BJ (cell line): ENCODE results near the gene PPAN. TPM values are rescaled to one million over a fixed set of nuclear protein-coding genes. Genes with fewer than 3 reads are reported as not detected.

Source experiments
- CTCF ChIA-PET: fragments of 350-600 bp; formaldehyde crosslinking; extraction: SDS; loops from one replicate; lab custom pipeline; 2021; ENCODE audit warnings: antibody characterized with exemption, inconsistent platforms; lab: Yijun Ruan, JAX
- POLR2A ChIA-PET: fragments of 300-600 bp; sonication (Branson Sonifier 250); formaldehyde crosslinking; extraction: SDS; loops from one replicate; lab custom pipeline; 2021; ENCODE audit warnings: antibody characterized with exemption; lab: Charles Lee
- DNase-seq: peaks from one replicate; pipeline ENCODE4 v3.0.0-alpha.2; 2011; ENCODE audit warnings: low read depth
- H3K27me3 ChIP-seq: 2 replicates; pipeline ENCODE4 v1.6.0; 2011; ENCODE audit warnings: low read length; ENCODE audit not compliant: control insufficient read depth, insufficient read depth
- H3K36me3 ChIP-seq: 2 replicates; pipeline ENCODE4 v1.5.1; 2011; ENCODE audit warnings: low read length; ENCODE audit not compliant: control insufficient read depth, insufficient read depth
- H3K4me3 ChIP-seq: 2 replicates; pipeline ENCODE4 v1.5.1; 2011; ENCODE audit warnings: low read depth, mild to moderate bottlenecking, control low read depth, low read length
- polyA plus RNA-seq: library from polyadenylated mRNA; depleted of rRNA; stranded (reverse); fragments of >200 nt; gene quantifications from 2 replicates; pipeline ENCODE4 v1.2.3, GENCODE V29; 2011
- TF ChIP-seq, protein P1 (sequence below): IDR thresholded peaks from 2 replicates; pipeline ENCODE4 v1.5.1; 2011; ENCODE audit warnings: low read depth, mild to moderate bottlenecking, control low read depth, inconsistent platforms, low read length, moderate library complexity; ENCODE audit not compliant: insufficient read depth

PPAN gene
- polyA plus RNA-seq, 1 experiment = 18.1 TPM

DNA sequence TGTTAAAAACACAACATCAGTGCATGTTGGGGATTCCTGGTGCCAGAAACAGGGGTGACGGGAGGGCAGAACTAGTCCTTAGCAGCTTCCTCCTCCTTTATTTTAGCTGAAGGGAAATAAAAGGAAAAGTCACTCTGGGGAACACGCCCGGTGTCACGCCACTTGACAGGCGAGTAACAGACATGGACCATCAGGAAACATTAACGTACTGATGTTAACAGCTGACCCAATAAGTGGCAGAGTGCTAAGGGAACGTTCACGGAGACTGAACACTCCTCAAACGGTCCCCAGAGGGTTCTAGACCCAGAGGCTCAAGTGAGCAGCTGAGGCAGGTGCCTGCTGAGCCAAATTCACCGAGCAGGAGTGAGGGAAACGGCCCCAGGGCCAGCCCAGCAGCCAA, 27.4 kb downstream of the PPAN start:
- no peaks in the 10 kb centered on the region for H3K27me3 ChIP-seq
- no peak overlapping the region for H3K4me3 ChIP-seq
- no peak for DNase-seq
- H3K36me3 ChIP-seq = peaks cover 31% of the 10 kb centered on the region
- TF ChIP-seq, protein P1, sequence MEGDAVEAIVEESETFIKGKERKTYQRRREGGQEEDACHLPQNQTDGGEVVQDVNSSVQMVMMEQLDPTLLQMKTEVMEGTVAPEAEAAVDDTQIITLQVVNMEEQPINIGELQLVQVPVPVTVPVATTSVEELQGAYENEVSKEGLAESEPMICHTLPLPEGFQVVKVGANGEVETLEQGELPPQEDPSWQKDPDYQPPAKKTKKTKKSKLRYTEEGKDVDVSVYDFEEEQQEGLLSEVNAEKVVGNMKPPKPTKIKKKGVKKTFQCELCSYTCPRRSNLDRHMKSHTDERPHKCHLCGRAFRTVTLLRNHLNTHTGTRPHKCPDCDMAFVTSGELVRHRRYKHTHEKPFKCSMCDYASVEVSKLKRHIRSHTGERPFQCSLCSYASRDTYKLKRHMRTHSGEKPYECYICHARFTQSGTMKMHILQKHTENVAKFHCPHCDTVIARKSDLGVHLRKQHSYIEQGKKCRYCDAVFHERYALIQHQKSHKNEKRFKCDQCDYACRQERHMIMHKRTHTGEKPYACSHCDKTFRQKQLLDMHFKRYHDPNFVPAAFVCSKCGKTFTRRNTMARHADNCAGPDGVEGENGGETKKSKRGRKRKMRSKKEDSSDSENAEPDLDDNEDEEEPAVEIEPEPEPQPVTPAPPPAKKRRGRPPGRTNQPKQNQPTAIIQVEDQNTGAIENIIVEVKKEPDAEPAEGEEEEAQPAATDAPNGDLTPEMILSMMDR = no peak
- CTCF ChIA-PET = interaction anchor here (0.9 to 1.9 kb wide), 4 partner anchors 12 to 116 kb away, joined by 3 to 7 read pairs (median 4); no protein-coding TSS in a partner anchor
- POLR2A ChIA-PET = no interaction called here

DNA sequence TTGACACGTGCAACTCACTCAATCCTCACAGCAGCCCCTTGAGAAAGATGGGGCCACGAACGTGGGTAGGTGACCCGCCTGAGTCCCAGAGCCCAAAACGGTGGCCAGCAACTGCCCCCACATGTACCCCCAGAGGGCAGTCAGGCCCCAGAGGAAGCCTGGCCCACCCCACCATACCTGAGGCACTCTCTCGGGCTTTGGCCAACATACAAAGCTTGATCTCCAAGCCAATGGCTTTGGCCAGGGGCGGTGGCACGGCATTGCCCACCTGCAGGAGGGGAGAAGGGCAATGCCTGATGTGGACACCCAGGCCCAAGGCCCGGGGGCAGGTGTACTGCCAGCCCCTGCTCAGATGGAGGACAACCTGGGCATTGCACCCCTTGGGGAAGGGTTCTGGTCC, 27.9 kb downstream of the PPAN start:
- CTCF ChIA-PET = interaction anchor here (1.3 to 1.9 kb wide), 2 partner anchors 15 to 116 kb away, joined by 3 to 7 read pairs; no protein-coding TSS in a partner anchor

DNA sequence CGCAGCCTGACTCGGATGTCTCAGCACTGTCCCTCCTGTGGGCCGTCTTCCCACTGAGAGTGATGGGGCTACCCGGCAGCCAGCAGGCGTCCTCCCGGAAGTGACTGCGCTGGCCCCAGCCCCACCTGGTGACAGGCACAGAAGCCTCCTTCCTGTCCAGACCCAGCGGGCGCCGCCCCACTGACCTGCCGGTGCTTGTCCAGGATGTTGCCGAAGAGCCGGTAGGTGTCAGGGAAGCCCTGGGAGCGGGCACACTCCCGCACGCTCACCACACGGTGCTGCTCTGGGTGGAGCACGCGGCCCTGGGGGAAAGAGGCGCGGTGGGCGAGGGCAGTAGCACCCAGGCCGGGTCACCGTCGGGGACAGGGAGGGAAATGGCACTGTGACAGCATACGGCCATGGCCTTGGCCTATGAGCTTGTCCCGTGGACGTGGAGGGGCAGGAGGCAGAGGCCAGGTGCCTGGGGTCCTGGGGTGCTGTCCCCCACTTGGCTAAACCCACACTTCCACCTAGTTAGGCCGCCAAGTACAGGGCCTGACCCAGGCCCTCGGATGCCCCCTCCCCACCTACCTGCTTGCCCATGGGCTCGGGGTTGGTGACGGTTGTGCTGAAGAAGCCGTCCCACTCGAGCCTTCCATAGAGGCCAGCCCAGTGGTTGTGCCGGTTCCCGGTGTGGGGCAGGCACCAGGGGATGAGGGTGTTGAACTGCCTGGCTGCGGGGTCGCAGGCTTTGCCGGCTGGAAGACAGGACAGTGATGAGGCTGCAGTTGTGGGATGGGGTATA, 29.6 kb downstream of the PPAN start:
- CTCF ChIA-PET = no interaction called here
- POLR2A ChIA-PET = no interaction called here

More for the DNA sequence above, 27.9 kb downstream of the PPAN start:
- DNase-seq = no peak
- Histone ChIP-seq H3K27me3 (no peaks in the 10 kb centered on the region), H3K36me3 (peaks cover 35% of the 10 kb centered on the region), H3K4me3 (no peak overlapping the region)
- TF ChIP-seq, protein P1 = no peak
- POLR2A ChIA-PET = no interaction called here

DNA sequence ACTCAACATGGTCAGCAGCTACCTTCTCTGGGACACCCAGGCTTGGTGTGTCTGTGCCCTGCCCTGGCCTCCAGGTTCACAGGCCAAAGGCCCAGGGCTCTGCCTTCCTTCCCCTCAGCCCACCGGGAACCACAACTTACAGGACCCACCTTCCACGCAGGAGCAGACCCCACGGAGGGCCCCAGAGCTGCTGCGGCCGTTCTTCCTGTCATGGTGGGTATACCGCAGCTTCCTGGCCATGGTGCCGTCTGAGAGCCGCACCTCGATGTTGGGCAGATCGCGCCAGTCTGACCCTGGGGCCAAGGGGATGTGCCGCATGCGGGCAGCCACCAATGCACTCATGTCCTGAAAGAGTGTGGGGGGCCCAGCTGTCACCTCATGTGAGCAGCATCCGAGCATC, 30.8 kb downstream of the PPAN start:
- TF ChIP-seq, protein P1 = no peak
- H3K36me3 ChIP-seq = peaks cover 54% of the 10 kb centered on the region
- CTCF ChIA-PET = interaction anchor here (0.7 kb wide), 1 partner anchor 153 kb away, joined by 3 read pairs; the partner anchor contains the start of gene ICAM5
- H3K4me3 ChIP-seq = no peak overlapping the region
- no peaks in the 10 kb centered on the region for H3K27me3 ChIP-seq
- no peak for DNase-seq
- POLR2A ChIA-PET = no interaction called here

More for the DNA sequence above, 29.6 kb downstream of the PPAN start:
- Histone ChIP-seq H3K36me3 (peaks cover 47% of the 10 kb centered on the region), H3K4me3 (no peak overlapping the region), H3K27me3 (no peaks in the 10 kb centered on the region)
- TF ChIP-seq, protein P1 = no peak
- no peak for DNase-seq
